Measurements from ENCODE around the gene NCSTN.

NCSTN gene

GRCh38 chr1:160351629-160352028 lies 8.4 kb downstream of the NCSTN start:
- no peak for DNase-seq (ENCODE audit: low read depth in 2 of 2)

- no peak for DNase-seq (ENCODE audit: low read depth in 2 of 2)
These were observed 9.4 kb downstream of the NCSTN start for GRCh38 chr1:160352555-160352954.

- no peak for DNase-seq (ENCODE audit: low read depth in 2 of 2)
These were observed 10.0 kb downstream of the NCSTN start for GRCh38 chr1:160353223-160353622.

- DNase-seq (ENCODE audit: low read depth in 2 of 2): no peak
These were observed 11.3 kb downstream of the NCSTN start for GRCh38 chr1:160354388-160354985.

GRCh38 chr1:160357286-160358002 lies 14.3 kb downstream of the NCSTN start:
- DNase-seq (ENCODE audit: low read depth in 2 of 2): no peak

- DNase-seq (ENCODE audit: low read depth in 2 of 2): no peak
These were observed 14.9 kb downstream of the NCSTN start for GRCh38 chr1:160358073-160358472.

- no peak for DNase-seq (ENCODE audit: low read depth in 2 of 2)
These were observed 16.5 kb downstream of the NCSTN start for GRCh38 chr1:160359559-160360226.

GRCh38 chr1:160360227-160360695 lies 17.1 kb downstream of the NCSTN start:
- no peak for DNase-seq (ENCODE audit: low read depth in 2 of 2)

- DNase-seq (ENCODE audit: low read depth in 2 of 2): no peak
These were observed 18.0 kb downstream of the NCSTN start for GRCh38 chr1:160361199-160361598.

- DNase-seq (ENCODE audit: low read depth in 2 of 2): no peak
These were observed 18.6 kb downstream of the NCSTN start for GRCh38 chr1:160361814-160362167.

- no peak for DNase-seq (ENCODE audit: low read depth in 2 of 2)
These were observed 19.2 kb downstream of the NCSTN start for GRCh38 chr1:160362168-160362957.

- no peak for DNase-seq (ENCODE audit: low read depth in 2 of 2)
These were observed 19.8 kb downstream of the NCSTN start for GRCh38 chr1:160363010-160363409.

GRCh38 chr1:160363951-160364735 lies 21.0 kb downstream of the NCSTN start:
- DNase-seq (ENCODE audit: low read depth in 2 of 2): no peak

- no peak for DNase-seq (ENCODE audit: low read depth in 2 of 2)
These were observed 22.1 kb downstream of the NCSTN start for GRCh38 chr1:160365325-160365724.

- DNase-seq (ENCODE audit: low read depth in 2 of 2): no peak
These were observed 23.7 kb downstream of the NCSTN start, which contains the start of gene NHLH1 for GRCh38 chr1:160366731-160367515. TSS of gene NHLH1 (plus strand) at chr1:160367071. CDS start at chr1:160370732, 3,661 bp downstream.

GRCh38 chr1:160367516-160367900 lies 24.3 kb downstream of the NCSTN start:
- no peak for DNase-seq (ENCODE audit: low read depth in 2 of 2)

GRCh38 chr1:160367934-160368923 lies 25.0 kb downstream of the NCSTN start:
- DNase-seq (ENCODE audit: low read depth in 2 of 2): no peak

GRCh38 chr1:160369087-160369486 lies 25.9 kb downstream of the NCSTN start:
- no peak for DNase-seq (ENCODE audit: low read depth in 2 of 2)
